HG03520 (cell line): ENCODE data around the gene PLEKHA7.

Source experiments
- ATAC-seq: cut with Tn5 transposase; IDR thresholded peaks from one replicate; pipeline ENCODE4 v1.9.1; 2021; ENCODE audit warnings: mild to moderate bottlenecking, moderate library complexity; ENCODE audit not compliant: unreplicated experiment

PLEKHA7 gene

GRCh38 chr11:16758382-16759024 lies 255.7 kb downstream of the PLEKHA7 start:
- no peak for ATAC-seq

GRCh38 chr11:16750417-16750816 lies 263.8 kb downstream of the PLEKHA7 start:
- no peak for ATAC-seq

GRCh38 chr11:16749666-16750065 lies 264.5 kb downstream of the PLEKHA7 start:
- no peak for ATAC-seq

GRCh38 chr11:16749092-16749491 lies 265.1 kb downstream of the PLEKHA7 start:
- no peak for ATAC-seq

- no peak for ATAC-seq
Measured at GRCh38 chr11:16745950-16746605, 268.1 kb downstream of the PLEKHA7 start.

GRCh38 chr11:16744128-16744725 lies 270.0 kb downstream of the PLEKHA7 start:
- no peak for ATAC-seq

GRCh38 chr11:16743478-16743877 lies 270.7 kb downstream of the PLEKHA7 start:
- ATAC-seq, result no peak

GRCh38 chr11:16741473-16741872 lies 272.7 kb downstream of the PLEKHA7 start:
- ATAC-seq, result no peak

- no peak for ATAC-seq
Measured at GRCh38 chr11:16738947-16739815, 275.0 kb downstream of the PLEKHA7 start.

- peak; percentile 98 for ATAC-seq
Measured at GRCh38 chr11:16738193-16738946, 275.8 kb downstream of the PLEKHA7 start, which contains the start of gene C11orf58. C11orf58 (plus strand) TSS chr11:16738647; CDS start chr11:16738779, 132 bp downstream.

- peak; percentile 7 for ATAC-seq
Measured at GRCh38 chr11:16737818-16738192, 276.4 kb downstream of the PLEKHA7 start.
